COR-L47 (cell line): Measurements from ENCODE around the gene JCHAIN.

Experiments used
- DNase-seq: peaks from one replicate; lab custom pipeline; 2025; lab: John Stamatoyannopoulos, UW

The JCHAIN gene

GRCh38 chr4:70640192-70640591 is 26.1 kb downstream of the JCHAIN start:
- DNase-seq, result no peak

- DNase-seq, result no peak
These were observed 28.9 kb downstream of the JCHAIN start for GRCh38 chr4:70637239-70637913.

- no peak for DNase-seq
These were observed 31.8 kb downstream of the JCHAIN start for GRCh38 chr4:70634482-70634881.

GRCh38 chr4:70632028-70632427 is 34.3 kb downstream of the JCHAIN start:
- DNase-seq, result no peak

- DNase-seq, result no peak
These were observed 36.1 kb downstream of the JCHAIN start for GRCh38 chr4:70630162-70630561.

- no peak for DNase-seq
These were observed 36.7 kb downstream of the JCHAIN start for GRCh38 chr4:70629469-70630090.

GRCh38 chr4:70628444-70628843 is 37.9 kb downstream of the JCHAIN start, which contains the start of gene ENAM:
Gene ENAM (plus strand): TSS chr4:70628744. CDS start chr4:70629501, 757 bp downstream.
- DNase-seq, result no peak

GRCh38 chr4:70627620-70628019 is 38.7 kb downstream of the JCHAIN start:
- no peak for DNase-seq

- DNase-seq, result no peak
These were observed 42.0 kb downstream of the JCHAIN start for GRCh38 chr4:70624226-70624793.

GRCh38 chr4:70623323-70623722 is 43.0 kb downstream of the JCHAIN start:
- DNase-seq, result no peak

GRCh38 chr4:70619778-70620177 is 46.5 kb downstream of the JCHAIN start:
- DNase-seq, result no peak

GRCh38 chr4:70619288-70619687 is 47.0 kb downstream of the JCHAIN start:
- DNase-seq, result no peak

- no peak for DNase-seq
These were observed 52.1 kb downstream of the JCHAIN start for GRCh38 chr4:70614184-70614555.

- DNase-seq, result no peak
These were observed 52.8 kb downstream of the JCHAIN start for GRCh38 chr4:70613306-70614183.

GRCh38 chr4:70608324-70608723 is 58.0 kb downstream of the JCHAIN start:
- DNase-seq, result no peak

GRCh38 chr4:70607334-70607853 is 58.9 kb downstream of the JCHAIN start:
- no peak for DNase-seq

- DNase-seq, result no peak
These were observed 59.8 kb downstream of the JCHAIN start for GRCh38 chr4:70606459-70606858.
